ENCODE results near the gene CAPN12. TPM values are rescaled to one million over a fixed set of nuclear protein-coding genes. Genes with fewer than 3 reads are reported as not detected.

Gene CAPN12
- total RNA-seq, 2 experiments from 2014 or later = 1.2 to 2.6 TPM

DNA sequence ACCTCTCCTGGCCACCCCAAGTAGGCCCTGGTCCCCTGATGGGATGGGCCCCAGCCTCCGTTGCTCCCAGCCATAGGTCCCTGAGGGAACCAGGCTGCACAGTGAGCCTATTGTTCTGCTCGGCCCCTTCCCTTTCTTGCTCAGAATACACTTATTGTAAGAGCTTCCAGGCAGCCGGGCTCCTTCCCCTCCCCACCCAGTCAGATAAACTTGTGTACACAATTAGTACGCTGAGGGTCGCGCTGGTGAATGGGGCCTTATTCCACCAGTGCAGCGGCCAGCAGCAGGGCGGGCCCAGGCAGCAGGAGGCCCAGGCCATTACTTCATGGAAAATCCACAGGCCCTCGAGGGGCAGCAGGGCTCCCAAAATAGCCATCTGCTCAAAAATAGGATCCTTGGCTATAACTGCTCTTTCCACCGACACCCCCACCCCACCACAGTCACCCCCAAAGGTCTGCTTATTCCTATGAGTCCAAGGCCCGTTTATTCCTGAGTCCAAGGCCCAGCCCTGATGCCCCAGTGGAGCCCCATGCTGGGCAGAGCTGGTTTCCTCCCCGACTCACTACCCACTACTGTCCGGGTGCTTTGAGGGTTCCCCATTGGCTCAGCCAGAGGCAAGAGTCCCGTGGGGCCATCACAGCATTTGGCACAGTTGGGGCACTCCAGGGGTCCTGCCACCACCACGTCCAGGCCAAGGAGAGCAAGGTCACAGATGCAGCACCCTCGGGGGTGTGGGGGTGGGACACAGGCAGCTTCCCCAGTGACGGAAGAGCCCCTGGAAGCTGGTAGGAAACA, 22.1 kb downstream of the CAPN12 start:
- Histone ChIP-seq H4K20me1 (ENCODE audit: insufficient read depth, low read length) (no peaks in the 10 kb centered on the region), H3K4me3 (ENCODE audit: low read depth, low read length, poor library complexity, severe bottlenecking) (no peak overlapping the region), H2AFZ (ENCODE audit: low read length) (no peak overlapping the region), H3K9me3 (ENCODE audit: low read length) (no peaks in the 10 kb centered on the region), H3K27ac (ENCODE audit: low read depth, low read length, poor library complexity, severe bottlenecking) (no peak overlapping the region), H3K36me3 (ENCODE audit: insufficient read depth, low read length) (peaks cover 60% of the 10 kb centered on the region), H3K4me1 (ENCODE audit: insufficient read depth, low read length, poor library complexity, severe bottlenecking) (no peaks in the 10 kb centered on the region), H3K9me2 (ENCODE audit: insufficient read depth, low read length) (no peaks in the 10 kb centered on the region), H3K4me2 (ENCODE audit: low read length) (no peak overlapping the region), H3K79me2 (ENCODE audit: insufficient read depth, low read depth, low read length) (no peaks in the 10 kb centered on the region)
- no peak for TF ChIP-seq EZH2phosphoT487 (IDR thresholded peaks at IDR 0.05; ENCODE audit: borderline replicate concordance, low read depth, low read length)
- TF ChIP-seq, protein P1, sequence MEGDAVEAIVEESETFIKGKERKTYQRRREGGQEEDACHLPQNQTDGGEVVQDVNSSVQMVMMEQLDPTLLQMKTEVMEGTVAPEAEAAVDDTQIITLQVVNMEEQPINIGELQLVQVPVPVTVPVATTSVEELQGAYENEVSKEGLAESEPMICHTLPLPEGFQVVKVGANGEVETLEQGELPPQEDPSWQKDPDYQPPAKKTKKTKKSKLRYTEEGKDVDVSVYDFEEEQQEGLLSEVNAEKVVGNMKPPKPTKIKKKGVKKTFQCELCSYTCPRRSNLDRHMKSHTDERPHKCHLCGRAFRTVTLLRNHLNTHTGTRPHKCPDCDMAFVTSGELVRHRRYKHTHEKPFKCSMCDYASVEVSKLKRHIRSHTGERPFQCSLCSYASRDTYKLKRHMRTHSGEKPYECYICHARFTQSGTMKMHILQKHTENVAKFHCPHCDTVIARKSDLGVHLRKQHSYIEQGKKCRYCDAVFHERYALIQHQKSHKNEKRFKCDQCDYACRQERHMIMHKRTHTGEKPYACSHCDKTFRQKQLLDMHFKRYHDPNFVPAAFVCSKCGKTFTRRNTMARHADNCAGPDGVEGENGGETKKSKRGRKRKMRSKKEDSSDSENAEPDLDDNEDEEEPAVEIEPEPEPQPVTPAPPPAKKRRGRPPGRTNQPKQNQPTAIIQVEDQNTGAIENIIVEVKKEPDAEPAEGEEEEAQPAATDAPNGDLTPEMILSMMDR (conservative IDR thresholded peaks at IDR 0.05; ENCODE audit: low read length) = no peak
- ChIA-PET POLR2A (no interaction called here), CTCF (ENCODE audit: unreplicated experiment) (no interaction called here)
- intact Hi-C loops (cut with micrococcal nuclease; ENCODE audit: unreplicated experiment) = loop anchor here (10.0 kb wide), 2 partner anchors 177 to 207 kb away; no protein-coding TSS in a partner anchor
- no peak for DNase-seq (ENCODE audit: low spot score)
- BruUV-seq (replicated peaks) = no TSS peak

DNA sequence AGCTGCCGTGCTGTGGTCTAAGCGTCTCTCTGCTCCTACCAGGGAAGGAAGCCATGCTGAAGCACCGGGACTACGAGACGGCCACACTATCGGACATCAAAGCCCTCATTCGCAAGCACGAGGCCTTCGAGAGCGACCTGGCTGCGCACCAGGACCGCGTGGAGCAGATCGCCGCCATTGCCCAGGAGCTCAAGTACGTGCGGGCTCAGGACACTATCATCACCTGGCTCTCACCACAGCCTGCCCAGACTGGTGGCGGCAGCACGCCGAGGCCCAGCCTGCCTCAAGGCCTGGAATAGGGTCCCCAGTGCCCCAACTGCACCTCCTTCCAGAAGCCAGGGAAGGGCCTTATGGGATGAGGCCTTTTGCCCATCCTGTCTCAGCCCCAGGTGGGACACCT, 22.8 kb downstream of the CAPN12 start:
- Histone ChIP-seq H3K36me3 (ENCODE audit: insufficient read depth, low read length) (peaks cover 66% of the 10 kb centered on the region), H3K9me3 (ENCODE audit: low read length) (no peaks in the 10 kb centered on the region), H3K79me2 (ENCODE audit: insufficient read depth, low read depth, low read length) (no peaks in the 10 kb centered on the region), H3K4me1 (ENCODE audit: insufficient read depth, low read length, poor library complexity, severe bottlenecking) (no peaks in the 10 kb centered on the region), H3K4me3 (ENCODE audit: low read depth, low read length, poor library complexity, severe bottlenecking) (no peak overlapping the region), H3K27ac (ENCODE audit: low read depth, low read length, poor library complexity, severe bottlenecking) (no peak overlapping the region), H4K20me1 (ENCODE audit: insufficient read depth, low read length) (no peaks in the 10 kb centered on the region), H3K9me2 (ENCODE audit: insufficient read depth, low read length) (no peaks in the 10 kb centered on the region), H2AFZ (ENCODE audit: low read length) (no peak overlapping the region), H3K4me2 (ENCODE audit: low read length) (no peak overlapping the region)
- intact Hi-C loops (cut with micrococcal nuclease; ENCODE audit: unreplicated experiment) = loop anchor here (10.0 kb wide), 2 partner anchors 177 to 207 kb away; no protein-coding TSS in a partner anchor
- DNase-seq (ENCODE audit: low spot score) = no peak
- no peak for TF ChIP-seq EZH2phosphoT487 (IDR thresholded peaks at IDR 0.05; ENCODE audit: borderline replicate concordance, low read depth, low read length)
- TF ChIP-seq, protein P1 (conservative IDR thresholded peaks at IDR 0.05; ENCODE audit: low read length) = no peak
- ChIA-PET POLR2A (no interaction called here), CTCF (ENCODE audit: unreplicated experiment) (no interaction called here)
- BruUV-seq (replicated peaks) = no TSS peak

DNA sequence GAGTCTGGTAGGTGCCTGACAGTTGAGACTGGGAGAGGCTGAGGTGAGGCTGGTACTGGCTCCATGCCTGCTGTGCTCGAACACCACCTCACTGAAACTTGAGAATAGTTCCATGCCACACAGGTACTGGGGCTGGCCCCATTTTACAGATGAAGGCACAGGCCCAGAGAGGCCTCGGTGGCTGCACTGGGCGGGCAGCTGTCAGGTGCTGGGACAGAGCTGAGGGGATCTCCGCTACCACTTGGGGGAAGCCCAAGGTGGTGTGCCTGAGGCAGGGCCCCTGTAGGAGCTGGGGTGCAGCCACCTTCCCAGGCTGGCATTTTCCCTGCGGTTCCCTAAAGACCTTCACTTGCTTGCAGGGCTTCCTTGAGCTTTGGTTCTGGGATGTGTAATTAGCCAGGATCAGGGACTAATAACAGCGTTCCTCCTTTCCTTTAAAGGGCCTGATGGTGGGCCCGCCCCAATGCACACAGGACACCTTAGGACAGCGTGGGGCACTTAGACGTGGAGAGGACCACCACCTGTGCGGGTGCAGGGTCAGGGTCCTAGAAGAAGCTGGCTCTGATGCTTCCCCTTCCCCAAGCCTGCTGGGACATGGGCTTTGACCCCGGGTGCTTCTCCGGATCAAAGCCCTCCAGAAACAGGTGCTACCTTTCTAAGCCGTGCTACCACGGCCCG, 23.6 kb downstream of the CAPN12 start:
- no peak for TF ChIP-seq EZH2phosphoT487 (IDR thresholded peaks at IDR 0.05; ENCODE audit: borderline replicate concordance, low read depth, low read length)
- TF ChIP-seq, protein P1 (conservative IDR thresholded peaks at IDR 0.05; ENCODE audit: low read length) = no peak
- Histone ChIP-seq H3K9me2 (ENCODE audit: insufficient read depth, low read length) (no peaks in the 10 kb centered on the region), H3K79me2 (ENCODE audit: insufficient read depth, low read depth, low read length) (no peaks in the 10 kb centered on the region), H3K36me3 (ENCODE audit: insufficient read depth, low read length) (peaks cover 67% of the 10 kb centered on the region), H3K4me1 (ENCODE audit: insufficient read depth, low read length, poor library complexity, severe bottlenecking) (no peaks in the 10 kb centered on the region), H4K20me1 (ENCODE audit: insufficient read depth, low read length) (no peaks in the 10 kb centered on the region), H3K27ac (ENCODE audit: low read depth, low read length, poor library complexity, severe bottlenecking) (no peak overlapping the region), H3K9me3 (ENCODE audit: low read length) (no peaks in the 10 kb centered on the region), H2AFZ (ENCODE audit: low read length) (no peak overlapping the region), H3K4me3 (ENCODE audit: low read depth, low read length, poor library complexity, severe bottlenecking) (no peak overlapping the region), H3K4me2 (ENCODE audit: low read length) (no peak overlapping the region)
- DNase-seq (ENCODE audit: low spot score) = no peak
- POLR2A ChIA-PET = no interaction called here
- CTCF ChIA-PET (ENCODE audit: unreplicated experiment) = no interaction called here
- intact Hi-C loops (cut with micrococcal nuclease; ENCODE audit: unreplicated experiment) = loop anchor here (10.0 kb wide), 2 partner anchors 176 to 206 kb away; no protein-coding TSS in a partner anchor
- BruUV-seq (replicated peaks) = no TSS peak
